Measurements from ENCODE around the gene DGKD. TPM values are rescaled to one million over a fixed set of nuclear protein-coding genes. Genes with fewer than 3 reads are reported as not detected.

DGKD gene
- total RNA-seq, 2 donors from 2014 or later = 21.5 to 63.1 TPM

- no peak for DNase-seq (ENCODE audit: low spot score)
- TF ChIP-seq POLR2AphosphoS5 (IDR thresholded peaks at IDR 0.05) (no peak), POLR2A (IDR thresholded peaks at IDR 0.05) (no peak)
- TF ChIP-seq, protein P1, sequence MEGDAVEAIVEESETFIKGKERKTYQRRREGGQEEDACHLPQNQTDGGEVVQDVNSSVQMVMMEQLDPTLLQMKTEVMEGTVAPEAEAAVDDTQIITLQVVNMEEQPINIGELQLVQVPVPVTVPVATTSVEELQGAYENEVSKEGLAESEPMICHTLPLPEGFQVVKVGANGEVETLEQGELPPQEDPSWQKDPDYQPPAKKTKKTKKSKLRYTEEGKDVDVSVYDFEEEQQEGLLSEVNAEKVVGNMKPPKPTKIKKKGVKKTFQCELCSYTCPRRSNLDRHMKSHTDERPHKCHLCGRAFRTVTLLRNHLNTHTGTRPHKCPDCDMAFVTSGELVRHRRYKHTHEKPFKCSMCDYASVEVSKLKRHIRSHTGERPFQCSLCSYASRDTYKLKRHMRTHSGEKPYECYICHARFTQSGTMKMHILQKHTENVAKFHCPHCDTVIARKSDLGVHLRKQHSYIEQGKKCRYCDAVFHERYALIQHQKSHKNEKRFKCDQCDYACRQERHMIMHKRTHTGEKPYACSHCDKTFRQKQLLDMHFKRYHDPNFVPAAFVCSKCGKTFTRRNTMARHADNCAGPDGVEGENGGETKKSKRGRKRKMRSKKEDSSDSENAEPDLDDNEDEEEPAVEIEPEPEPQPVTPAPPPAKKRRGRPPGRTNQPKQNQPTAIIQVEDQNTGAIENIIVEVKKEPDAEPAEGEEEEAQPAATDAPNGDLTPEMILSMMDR (IDR thresholded peaks at IDR 0.05) = no peak
- Histone ChIP-seq H3K27me3 (replicated peaks; ENCODE audit: insufficient read depth) (no peaks in the 10 kb centered on the region), H3K9me3 (no peaks in the 10 kb centered on the region), H3K4me1 (replicated peaks) (peaks cover 7% of the 10 kb centered on the region), H3K27ac (peak overlapping the region; percentile 35 to 76), H3K36me3 (no peaks in the 10 kb centered on the region), H3K4me3 (no peak overlapping the region)
- intact Hi-C loops (cut with DNase I) = no loop called here
- WGBS = 71% methylated on average over 10 of the region's 10 CpGs
Observed at GRCh38 chr2:233419602-233420391, 65.5 kb downstream of the DGKD start.

DNA sequence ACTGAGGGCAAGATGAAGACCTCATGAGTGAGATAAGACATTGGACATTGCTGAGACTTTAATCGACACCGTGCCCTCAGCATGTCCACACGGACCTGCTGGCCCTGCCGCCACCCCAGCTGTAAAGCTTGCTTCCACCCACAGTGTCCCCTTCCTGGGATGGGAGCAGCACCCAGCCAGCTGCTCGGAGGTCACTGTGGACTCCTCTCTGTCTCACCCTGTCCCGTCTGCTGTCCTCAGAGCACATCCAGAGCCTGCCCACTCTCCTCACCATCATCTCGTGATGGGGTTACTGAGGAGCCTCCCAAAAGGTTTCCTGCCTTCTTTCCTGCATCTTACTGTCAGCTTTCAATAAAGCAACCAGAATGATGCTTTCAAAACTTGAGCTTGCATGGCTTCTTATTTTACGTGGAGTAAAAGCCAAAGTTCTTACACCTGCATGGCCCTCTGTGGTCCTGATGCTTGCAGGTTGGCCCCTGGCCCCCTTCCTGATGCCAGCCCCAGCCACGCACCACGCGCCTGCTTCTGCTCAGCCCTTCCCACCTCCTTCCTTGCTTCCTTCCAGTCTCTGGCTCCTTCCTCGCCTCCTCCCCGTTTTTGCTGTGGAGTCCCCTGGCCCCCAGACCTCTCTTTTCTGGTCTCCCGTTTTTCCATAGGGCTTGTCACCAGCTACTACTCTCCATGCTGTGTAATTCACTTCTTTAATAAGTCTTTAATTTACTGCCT is 67.0 kb downstream of the DGKD start:
- Histone ChIP-seq H3K27ac (peak overlapping the region; percentile 72 to 76), H3K27me3 (replicated peaks; ENCODE audit: insufficient read depth) (no peaks in the 10 kb centered on the region), H3K4me1 (replicated peaks) (peaks cover 7% of the 10 kb centered on the region), H3K9me3 (no peaks in the 10 kb centered on the region), H3K36me3 (no peaks in the 10 kb centered on the region), H3K4me3 (no peak overlapping the region)
- TF ChIP-seq POLR2AphosphoS5 (IDR thresholded peaks at IDR 0.05) (no peak), POLR2A (IDR thresholded peaks at IDR 0.05) (no peak)
- TF ChIP-seq, protein P1 (IDR thresholded peaks at IDR 0.05) = no peak
- intact Hi-C loops (cut with DNase I) = no loop called here
- DNase-seq (ENCODE audit: low spot score) = no peak
- 87% methylated on average over 14 of the region's 14 CpGs for WGBS

DNA sequence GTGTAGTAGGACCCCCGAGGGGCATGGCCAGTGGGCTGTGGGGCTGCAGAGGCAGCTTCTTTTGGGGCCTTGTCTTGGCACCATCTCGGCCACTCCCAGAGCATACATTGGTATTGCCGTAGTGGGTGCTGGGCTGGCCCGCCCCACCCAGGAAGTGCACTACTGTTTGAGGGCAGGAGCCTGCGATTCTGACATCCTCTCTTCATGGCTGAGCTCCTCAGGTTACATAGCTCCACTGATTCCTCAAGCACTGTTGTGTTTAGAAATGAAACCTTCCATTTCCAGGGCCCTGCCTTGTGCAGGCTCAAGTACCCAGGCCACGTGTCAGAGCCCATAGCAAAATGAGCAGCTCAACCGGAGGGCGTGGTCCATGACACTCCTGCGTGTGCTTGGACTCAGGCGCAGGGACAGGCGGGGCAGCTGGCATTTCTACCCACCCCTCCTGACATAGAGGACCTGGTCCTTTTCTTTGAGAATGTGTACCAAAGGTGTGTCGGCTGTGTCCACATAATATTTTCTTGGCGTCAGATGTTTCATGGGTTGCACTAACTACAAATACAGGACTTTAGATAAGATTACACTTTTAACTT is 67.9 kb downstream of the DGKD start:
- Histone ChIP-seq H3K27me3 (replicated peaks; ENCODE audit: insufficient read depth) (no peaks in the 10 kb centered on the region), H3K27ac (peak overlapping the region; percentile 72 to 76), H3K9me3 (no peaks in the 10 kb centered on the region), H3K4me3 (no peak overlapping the region), H3K36me3 (no peaks in the 10 kb centered on the region), H3K4me1 (replicated peaks) (peaks cover 7% of the 10 kb centered on the region)
- peak; percentile 76 for DNase-seq (ENCODE audit: low spot score)
- 60% methylated on average over 13 of the region's 13 CpGs for WGBS
- intact Hi-C loops (cut with DNase I) = no loop called here
- no peak for TF ChIP-seq POLR2A (IDR thresholded peaks at IDR 0.05)
- TF ChIP-seq POLR2AphosphoS5 (IDR thresholded peaks at IDR 0.05) = peak; percentile 60

DNA sequence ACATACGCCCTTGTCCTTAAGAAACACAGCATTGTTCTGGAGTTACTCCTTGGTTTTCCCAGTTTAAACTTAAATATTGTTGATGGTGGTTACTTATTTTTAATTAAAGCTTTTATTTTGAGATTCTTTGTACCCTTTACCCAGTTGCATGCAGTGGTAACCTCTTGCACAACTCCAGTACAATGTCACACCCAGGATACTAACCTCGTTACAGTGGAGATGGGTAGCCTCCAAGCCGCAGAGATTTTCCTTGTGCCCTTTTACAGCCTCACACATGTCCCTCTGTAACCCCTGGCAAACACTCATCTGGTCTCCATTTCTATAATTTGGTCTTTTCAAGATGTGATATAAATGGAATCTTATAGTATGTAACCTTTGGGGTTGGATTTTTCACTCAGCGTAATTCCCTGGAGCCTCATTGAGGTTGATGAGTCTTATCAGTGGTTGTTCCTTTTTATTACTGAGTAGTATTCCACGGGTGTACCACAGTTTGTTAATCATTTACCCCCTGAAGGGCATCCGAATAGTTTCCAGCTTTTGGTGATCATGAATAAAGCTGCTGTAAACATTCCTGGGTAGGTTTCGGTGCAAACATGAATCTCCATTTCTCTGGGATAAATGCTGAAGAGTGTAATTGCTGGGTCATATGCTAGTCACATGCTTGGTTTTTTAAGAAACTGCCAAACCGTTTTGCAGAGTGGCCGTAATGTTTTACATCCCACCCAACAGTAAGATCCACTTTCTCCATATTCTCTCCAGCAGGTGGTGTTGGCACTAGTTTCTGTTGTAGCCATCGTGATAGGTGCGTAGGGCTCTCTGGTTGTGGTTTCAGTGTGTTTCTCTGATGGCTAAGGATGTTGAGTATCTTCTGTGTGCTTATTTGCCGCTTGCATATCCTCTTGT is 68.6 kb downstream of the DGKD start:
- peaks cover 7% of the 10 kb centered on the region for H3K4me1 ChIP-seq (replicated peaks)
- no peaks in the 10 kb centered on the region for H3K9me3 ChIP-seq
- H3K27me3 ChIP-seq (replicated peaks; ENCODE audit: insufficient read depth) = no peaks in the 10 kb centered on the region
- no peaks in the 10 kb centered on the region for H3K36me3 ChIP-seq
- H3K4me3 ChIP-seq = no peak overlapping the region
- intact Hi-C loops (cut with DNase I) = no loop called here
- TF ChIP-seq, protein P1 (IDR thresholded peaks at IDR 0.05) = no peak
- TF ChIP-seq POLR2AphosphoS5 (IDR thresholded peaks at IDR 0.05) (no peak), POLR2A (IDR thresholded peaks at IDR 0.05) (no peak)
- peak overlapping the region; percentile 72 to 76 for H3K27ac ChIP-seq
- no peak for DNase-seq (ENCODE audit: low spot score)
- WGBS = 88% methylated on average over 12 of the region's 12 CpGs

- 96% methylated on average over 5 of the region's 6 CpGs for WGBS
- Histone ChIP-seq H3K27me3 (replicated peaks; ENCODE audit: insufficient read depth) (no peaks in the 10 kb centered on the region), H3K36me3 (no peaks in the 10 kb centered on the region), H3K4me3 (no peak overlapping the region), H3K4me1 (replicated peaks) (peaks cover 7% of the 10 kb centered on the region), H3K27ac (peak overlapping the region in 1 of 2 donors; percentile 76), H3K9me3 (no peaks in the 10 kb centered on the region)
- no peak for TF ChIP-seq POLR2AphosphoS5 (IDR thresholded peaks at IDR 0.05)
- TF ChIP-seq, protein P1 (IDR thresholded peaks at IDR 0.05) = no peak
- no peak for TF ChIP-seq POLR2A (IDR thresholded peaks at IDR 0.05)
- intact Hi-C loops (cut with DNase I) = no loop called here
- DNase-seq (ENCODE audit: low spot score) = no peak
Observed at GRCh38 chr2:233423552-233423860, 69.2 kb downstream of the DGKD start.

Measured in prostate gland (tissue), 2 donors.